C4-2B (cell line): ENCODE data around the gene TRPV5.

Experiments
- H3K27ac ChIP-seq: fragments of 450-650 bp; 2 replicates; pipeline ENCODE4 v1.5.1; 2017
- ZFX ChIP-seq: fragments of 450-650 bp; IDR thresholded peaks from 2 replicates; pipeline ENCODE4 v1.6.1; 2017
- TF ChIP-seq, protein P1 (sequence below): fragments of 450-650 bp; conservative IDR thresholded peaks from 2 replicates; pipeline ENCODE4 v1.5.1; 2017; ENCODE audit warnings: mild to moderate bottlenecking

Gene TRPV5

GRCh38 chr7:142878315-142878714 is 55.2 kb downstream of the TRPV5 start:
- no peak overlapping the region for H3K27ac ChIP-seq
- TF ChIP-seq ZFX, result no peak
- TF ChIP-seq, protein P1, sequence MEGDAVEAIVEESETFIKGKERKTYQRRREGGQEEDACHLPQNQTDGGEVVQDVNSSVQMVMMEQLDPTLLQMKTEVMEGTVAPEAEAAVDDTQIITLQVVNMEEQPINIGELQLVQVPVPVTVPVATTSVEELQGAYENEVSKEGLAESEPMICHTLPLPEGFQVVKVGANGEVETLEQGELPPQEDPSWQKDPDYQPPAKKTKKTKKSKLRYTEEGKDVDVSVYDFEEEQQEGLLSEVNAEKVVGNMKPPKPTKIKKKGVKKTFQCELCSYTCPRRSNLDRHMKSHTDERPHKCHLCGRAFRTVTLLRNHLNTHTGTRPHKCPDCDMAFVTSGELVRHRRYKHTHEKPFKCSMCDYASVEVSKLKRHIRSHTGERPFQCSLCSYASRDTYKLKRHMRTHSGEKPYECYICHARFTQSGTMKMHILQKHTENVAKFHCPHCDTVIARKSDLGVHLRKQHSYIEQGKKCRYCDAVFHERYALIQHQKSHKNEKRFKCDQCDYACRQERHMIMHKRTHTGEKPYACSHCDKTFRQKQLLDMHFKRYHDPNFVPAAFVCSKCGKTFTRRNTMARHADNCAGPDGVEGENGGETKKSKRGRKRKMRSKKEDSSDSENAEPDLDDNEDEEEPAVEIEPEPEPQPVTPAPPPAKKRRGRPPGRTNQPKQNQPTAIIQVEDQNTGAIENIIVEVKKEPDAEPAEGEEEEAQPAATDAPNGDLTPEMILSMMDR, result no peak

- TF ChIP-seq, protein P1, result no peak
- no peak for TF ChIP-seq ZFX
- no peak overlapping the region for H3K27ac ChIP-seq
These were observed 56.3 kb downstream of the TRPV5 start for GRCh38 chr7:142876991-142877910.

GRCh38 chr7:142876236-142876960 is 57.1 kb downstream of the TRPV5 start:
- TF ChIP-seq ZFX, result no peak
- TF ChIP-seq, protein P1, result no peak
- H3K27ac ChIP-seq, result no peak overlapping the region

DNA sequence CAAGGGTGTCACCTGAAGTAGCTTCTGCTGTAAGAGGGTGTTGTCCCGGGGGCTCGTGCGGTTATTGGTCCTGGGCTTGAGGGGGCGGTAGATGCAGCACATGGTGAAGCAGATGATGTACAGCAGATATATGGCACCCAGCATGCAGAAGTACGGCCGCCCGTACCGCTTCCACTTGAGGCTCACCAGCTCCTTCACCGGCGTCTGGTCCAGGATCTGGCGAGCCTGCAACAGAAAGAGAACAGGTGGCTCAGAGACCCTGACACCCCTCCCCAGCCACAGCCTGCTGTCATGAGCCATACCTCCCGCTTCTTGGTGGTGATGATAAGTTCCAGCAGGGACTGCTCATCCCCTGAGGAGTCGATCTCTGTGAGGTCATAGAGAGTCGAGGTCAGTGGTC is 58.1 kb downstream of the TRPV5 start:
- no peak for TF ChIP-seq ZFX
- TF ChIP-seq, protein P1, result no peak

DNA sequence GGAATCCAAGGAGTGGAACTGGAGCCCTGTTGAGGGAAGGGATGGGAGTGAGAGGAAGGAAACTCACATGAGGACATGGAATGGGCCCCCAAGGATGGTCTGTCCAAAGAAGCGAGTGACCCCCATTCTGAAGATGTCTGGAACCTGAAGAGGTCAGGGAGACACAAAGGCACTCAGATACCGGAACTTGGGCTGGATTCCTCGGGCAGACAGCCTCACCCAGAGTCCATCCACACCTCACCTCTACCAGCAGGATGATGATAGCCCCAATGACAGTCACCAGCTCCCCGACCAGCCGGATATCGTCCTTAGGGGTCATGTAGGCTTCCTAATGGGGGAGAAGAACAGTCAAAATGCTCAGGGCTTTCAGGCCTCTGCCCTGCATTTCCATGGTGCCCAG is 58.7 kb downstream of the TRPV5 start:
- H3K27ac ChIP-seq, result no peak overlapping the region
- TF ChIP-seq ZFX, result no peak
- TF ChIP-seq, protein P1, result no peak

More for the DNA sequence above, 58.1 kb downstream of the TRPV5 start:
- H3K27ac ChIP-seq, result no peak overlapping the region

GRCh38 chr7:142874409-142874808 is 59.1 kb downstream of the TRPV5 start:
- no peak overlapping the region for H3K27ac ChIP-seq
- TF ChIP-seq, protein P1, result no peak
- TF ChIP-seq ZFX, result no peak

DNA sequence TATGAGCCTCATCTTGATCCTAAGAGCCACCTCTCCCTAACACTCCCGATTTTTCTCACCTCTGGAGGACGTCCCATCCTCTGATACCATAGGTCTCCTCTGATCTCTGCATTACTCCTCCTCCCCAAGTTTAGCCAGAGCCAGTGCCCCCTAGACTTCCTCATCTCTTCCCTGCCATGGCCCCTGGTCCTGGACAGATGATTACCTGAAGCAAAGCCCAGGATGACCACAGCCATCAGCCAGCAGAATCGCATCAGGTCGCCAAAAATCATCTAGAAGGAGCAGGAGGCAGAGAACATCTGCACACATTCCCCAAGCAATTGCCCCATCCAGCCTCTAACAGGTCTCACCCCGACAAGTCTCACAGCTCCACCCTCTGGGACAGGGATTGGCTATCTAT is 59.7 kb downstream of the TRPV5 start:
- TF ChIP-seq, protein P1, result no peak
- TF ChIP-seq ZFX, result no peak
- H3K27ac ChIP-seq, result no peak overlapping the region
